ENCODE data around the gene THADA.
A peak's percentile ranks its signal among the peaks of the same experiment; 100 is the strongest.

Gene THADA

GRCh38 chr2:43346602-43347567 is 249.0 kb downstream of the THADA start:
- TF ChIP-seq CTCF (conservative IDR thresholded peaks at IDR 0.05; ENCODE audit: low read length), result no peak
- no peak for DNase-seq (ENCODE audit: low read depth)
- H3K4me3 ChIP-seq (ENCODE audit: low read length), result no peak overlapping the region

- no peak for DNase-seq (ENCODE audit: low read depth)
- TF ChIP-seq CTCF (conservative IDR thresholded peaks at IDR 0.05; ENCODE audit: low read length), result no peak
- no peak overlapping the region for H3K4me3 ChIP-seq (ENCODE audit: low read length)
Observed at GRCh38 chr2:43345872-43346271, 250.0 kb downstream of the THADA start.

GRCh38 chr2:43345391-43345813 is 250.4 kb downstream of the THADA start:
- TF ChIP-seq CTCF (conservative IDR thresholded peaks at IDR 0.05; ENCODE audit: low read length), result peak; percentile 7; the same call in 1 of the 2 replicates
- no peak for DNase-seq (ENCODE audit: low read depth)
- no peak overlapping the region for H3K4me3 ChIP-seq (ENCODE audit: low read length)

- no peak for DNase-seq (ENCODE audit: low read depth)
- H3K4me3 ChIP-seq (ENCODE audit: low read length), result no peak overlapping the region
Observed at GRCh38 chr2:43344868-43345373, 250.9 kb downstream of the THADA start.

GRCh38 chr2:43343573-43344304 is 252.1 kb downstream of the THADA start:
- no peak for TF ChIP-seq CTCF (conservative IDR thresholded peaks at IDR 0.05; ENCODE audit: low read length)
- peak; percentile 90 for DNase-seq (ENCODE audit: low read depth)
- H3K4me3 ChIP-seq (ENCODE audit: low read length), result no peak overlapping the region

More at GRCh38 chr2:43344868-43345373, 250.9 kb downstream of the THADA start:
- TF ChIP-seq CTCF (conservative IDR thresholded peaks at IDR 0.05; ENCODE audit: low read length), result no peak

- no peak for TF ChIP-seq CTCF (conservative IDR thresholded peaks at IDR 0.05; ENCODE audit: low read length)
- no peak overlapping the region for H3K4me3 ChIP-seq (ENCODE audit: low read length)
- DNase-seq (ENCODE audit: low read depth), result no peak
Observed at GRCh38 chr2:43341959-43342757, 253.7 kb downstream of the THADA start.

All from AG10803 (cell line).